K562 (cell line): ENCODE results near the gene JPT1. TPM values are rescaled to one million over a fixed set of nuclear protein-coding genes. Genes with fewer than 3 reads are reported as not detected.
A peak's percentile ranks its signal among the peaks of the same experiment; 100 is the strongest.

Experiments
- NFE2L1 ChIP-seq: fragments of 450-650 bp; IDR thresholded peaks from 2 replicates; pipeline ENCODE4 v1.6.1; 2016; ENCODE audit warnings: missing genetic modification characterization, low read depth, mild to moderate bottlenecking, missing compliant biosample characterization, moderate library complexity, borderline replicate concordance
- NKRF ChIP-seq: fragments of 450-650 bp; IDR thresholded peaks from 2 replicates; pipeline ENCODE4 v1.6.1; 2016; ENCODE audit warnings: borderline replicate concordance
- RBM15 ChIP-seq: fragments of 200-400 bp; formaldehyde crosslinking; IDR thresholded peaks from 2 replicates; pipeline ENCODE4 v1.6.1; 2018; ENCODE audit warnings: mild to moderate bottlenecking, low read length, moderate library complexity; ENCODE audit not compliant: insufficient read depth
- SMAD2 ChIP-seq: fragments of 150-350 bp; IDR thresholded peaks from 2 replicates; pipeline ENCODE4 v1.6.1; 2014; ENCODE audit warnings: low read depth, mild to moderate bottlenecking, low read length
- SREBF2 ChIP-seq: sonication (generic); formaldehyde crosslinking; IDR thresholded peaks from 2 replicates; pipeline ENCODE4 v1.4.0; 2020; ENCODE audit warnings: mild to moderate bottlenecking, missing genetic modification reagents
- THRB ChIP-seq: fragments of 450-650 bp; formaldehyde crosslinking; conservative IDR thresholded peaks from 2 replicates; pipeline ENCODE4 v1.4.0; 2022; ENCODE audit warnings: mild to moderate bottlenecking, missing genetic modification characterization
- ZFPM2 ChIP-seq: fragments of 250-450 bp; sonication (Bioruptor Pico); IDR thresholded peaks from 2 replicates; pipeline ENCODE4 v1.5.1; 2022; ENCODE audit warnings: mild to moderate bottlenecking
- ZNF140 ChIP-seq: fragments of 250-450 bp; sonication (Bioruptor Pico); IDR thresholded peaks from 2 replicates; pipeline ENCODE4 v1.8.0; 2021; ENCODE audit warnings: moderate library complexity, mild to moderate bottlenecking, inconsistent platforms
- ZNF146 ChIP-seq: IDR thresholded peaks from one replicate; pipeline ENCODE4 v1.6.1; 2018; ENCODE audit warnings: missing compliant biosample characterization; ENCODE audit not compliant: unreplicated experiment
- ZNF3 ChIP-seq: fragments of 250-450 bp; sonication (Bioruptor Pico); IDR thresholded peaks from 2 replicates; pipeline ENCODE4 v1.5.0; 2021; ENCODE audit warnings: mild to moderate bottlenecking, moderate library complexity
- ZNF324 ChIP-seq: fragments of 250-450 bp; sonication (Bioruptor Pico); IDR thresholded peaks from 2 replicates; pipeline ENCODE4 v1.4.0; 2020; ENCODE audit warnings: mild to moderate bottlenecking
- ZNF395 ChIP-seq: fragments of 200-800 bp; sonication (Bioruptor generic); IDR thresholded peaks from 2 replicates; pipeline ENCODE4 v1.6.1; 2017; ENCODE audit warnings: missing genetic modification characterization, missing compliant biosample characterization
- ZNF695 ChIP-seq: fragments of 450-650 bp; formaldehyde crosslinking; IDR thresholded peaks from 2 replicates; pipeline ENCODE4 v1.4.0; 2020; ENCODE audit warnings: mild to moderate bottlenecking, moderate library complexity
- ZNF830 ChIP-seq: fragments of 250-450 bp; sonication (Bioruptor Pico); IDR thresholded peaks from 2 replicates; pipeline ENCODE4 v1.5.0; 2021; ENCODE audit warnings: mild to moderate bottlenecking
- polyA plus RNA-seq, 8 experiments: library from polyadenylated mRNA; depleted of rRNA in 4 of 8; stranded (reverse) in 5 of 8; unstranded in 3 of 8; fragments of >200 nt; fragmentation: Nextera tagmentation in 2 of 8; fragmentation: Illumina TruSeq in 1 of 8; extraction: Ambion mirVana in 2 of 8; extraction: Trizol in 1 of 8; gene quantifications; 2 replicates each; pipeline versions ENCODE4 v1.2.1 to v1.2.3, GENCODE V29; 2011 to 2014; ENCODE audit warnings: inconsistent platforms in 1 of 8, missing spikeins in 1 of 8
- total RNA-seq, 7 experiments: library from RNA; depleted of rRNA in 6 of 7; stranded (reverse); fragments of >200 nt in 6 of 7; fragmentation: Illumina TruSeq in 2 of 7; extraction: Trizol in 2 of 7; gene quantifications; 2 replicates each; pipeline versions ENCODE4 v1.2.1 to v1.2.3, GENCODE V29; 2011 to 2021; ENCODE audit warnings: low replicate concordance in 1 of 7
- TF ChIP-seq, protein P1 (sequence below): sonication (generic); formaldehyde crosslinking; IDR thresholded peaks from 2 replicates; pipeline ENCODE4 v1.8.0; 2023; ENCODE audit warnings: missing genetic modification reagents, mild to moderate bottlenecking, borderline replicate concordance
- TF ChIP-seq, protein P2 (sequence below): fragments of 450-650 bp; formaldehyde crosslinking; IDR thresholded peaks from 2 replicates; pipeline ENCODE4 v1.4.0; 2020; ENCODE audit warnings: mild to moderate bottlenecking, moderate library complexity

JPT1 gene
- total and polyA plus RNA-seq, 9 of the 15 experiments (the other 6 are each of a cell fraction or from before 2014, with no cell fraction given) = 56.7 to 292 (median 144) TPM

DNA sequence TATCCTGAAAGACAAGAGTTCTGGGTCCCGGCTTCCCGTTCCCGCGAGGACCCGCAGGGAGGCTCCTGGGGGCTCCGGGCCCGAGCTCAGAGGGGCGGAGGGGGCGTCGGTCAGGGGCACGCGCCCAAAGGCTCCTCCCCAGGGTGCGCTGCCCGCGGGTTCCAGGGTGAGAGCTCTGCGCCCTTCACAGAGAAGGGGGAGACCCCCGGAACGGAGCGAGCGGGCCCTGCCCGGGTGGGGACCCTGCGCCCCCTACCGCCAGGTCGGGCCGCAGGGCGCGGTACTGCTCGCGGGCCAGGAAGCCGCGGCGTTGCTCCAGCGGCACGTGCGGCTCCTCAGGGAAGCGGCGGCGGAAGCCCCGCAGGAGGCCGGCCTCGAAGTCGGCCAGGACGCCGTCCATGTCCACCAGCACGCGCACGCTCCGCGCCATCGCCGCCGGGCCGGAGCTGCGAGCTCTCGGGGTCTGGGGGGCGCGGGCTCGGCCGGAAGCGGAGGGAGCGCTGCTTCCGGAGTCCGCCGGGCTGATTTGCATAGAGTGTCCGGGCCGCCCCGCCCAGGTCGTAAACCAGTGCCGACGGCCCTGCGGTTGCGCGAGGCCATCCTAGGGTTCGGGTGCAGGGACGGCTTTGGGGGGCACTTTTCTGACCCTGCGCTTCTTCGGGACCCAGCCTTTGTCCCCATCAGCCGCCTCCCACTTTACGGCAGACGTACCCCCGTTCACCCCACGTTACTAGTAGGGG, 22.9 kb downstream of the JPT1 start, which contains the start of gene NT5C (continued):
- TF ChIP-seq ZNF324 (CRISPR knock-in tag) (no peak), ZNF146 (no peak), SMAD2 (no peak), ZFPM2 (no peak), RBM15 (no peak), ZNF3 (CRISPR knock-in tag) (no peak), NKRF (0 out of 2 replicates have a peak, but pooled peaks have one; percentile 41), ZNF395 (CRISPR knock-in tag) (no peak), THRB (CRISPR knock-in tag) (no peak), ZNF830 (CRISPR knock-in tag) (0 out of 2 replicates have a peak, but pooled peaks have one; percentile 41), ZNF140 (CRISPR knock-in tag) (no peak), NFE2L1 (tag) (no peak), ZNF695 (CRISPR knock-in tag) (no peak), SREBF2 (CRISPR knock-in tag) (no peak)
- TF ChIP-seq, protein P1, sequence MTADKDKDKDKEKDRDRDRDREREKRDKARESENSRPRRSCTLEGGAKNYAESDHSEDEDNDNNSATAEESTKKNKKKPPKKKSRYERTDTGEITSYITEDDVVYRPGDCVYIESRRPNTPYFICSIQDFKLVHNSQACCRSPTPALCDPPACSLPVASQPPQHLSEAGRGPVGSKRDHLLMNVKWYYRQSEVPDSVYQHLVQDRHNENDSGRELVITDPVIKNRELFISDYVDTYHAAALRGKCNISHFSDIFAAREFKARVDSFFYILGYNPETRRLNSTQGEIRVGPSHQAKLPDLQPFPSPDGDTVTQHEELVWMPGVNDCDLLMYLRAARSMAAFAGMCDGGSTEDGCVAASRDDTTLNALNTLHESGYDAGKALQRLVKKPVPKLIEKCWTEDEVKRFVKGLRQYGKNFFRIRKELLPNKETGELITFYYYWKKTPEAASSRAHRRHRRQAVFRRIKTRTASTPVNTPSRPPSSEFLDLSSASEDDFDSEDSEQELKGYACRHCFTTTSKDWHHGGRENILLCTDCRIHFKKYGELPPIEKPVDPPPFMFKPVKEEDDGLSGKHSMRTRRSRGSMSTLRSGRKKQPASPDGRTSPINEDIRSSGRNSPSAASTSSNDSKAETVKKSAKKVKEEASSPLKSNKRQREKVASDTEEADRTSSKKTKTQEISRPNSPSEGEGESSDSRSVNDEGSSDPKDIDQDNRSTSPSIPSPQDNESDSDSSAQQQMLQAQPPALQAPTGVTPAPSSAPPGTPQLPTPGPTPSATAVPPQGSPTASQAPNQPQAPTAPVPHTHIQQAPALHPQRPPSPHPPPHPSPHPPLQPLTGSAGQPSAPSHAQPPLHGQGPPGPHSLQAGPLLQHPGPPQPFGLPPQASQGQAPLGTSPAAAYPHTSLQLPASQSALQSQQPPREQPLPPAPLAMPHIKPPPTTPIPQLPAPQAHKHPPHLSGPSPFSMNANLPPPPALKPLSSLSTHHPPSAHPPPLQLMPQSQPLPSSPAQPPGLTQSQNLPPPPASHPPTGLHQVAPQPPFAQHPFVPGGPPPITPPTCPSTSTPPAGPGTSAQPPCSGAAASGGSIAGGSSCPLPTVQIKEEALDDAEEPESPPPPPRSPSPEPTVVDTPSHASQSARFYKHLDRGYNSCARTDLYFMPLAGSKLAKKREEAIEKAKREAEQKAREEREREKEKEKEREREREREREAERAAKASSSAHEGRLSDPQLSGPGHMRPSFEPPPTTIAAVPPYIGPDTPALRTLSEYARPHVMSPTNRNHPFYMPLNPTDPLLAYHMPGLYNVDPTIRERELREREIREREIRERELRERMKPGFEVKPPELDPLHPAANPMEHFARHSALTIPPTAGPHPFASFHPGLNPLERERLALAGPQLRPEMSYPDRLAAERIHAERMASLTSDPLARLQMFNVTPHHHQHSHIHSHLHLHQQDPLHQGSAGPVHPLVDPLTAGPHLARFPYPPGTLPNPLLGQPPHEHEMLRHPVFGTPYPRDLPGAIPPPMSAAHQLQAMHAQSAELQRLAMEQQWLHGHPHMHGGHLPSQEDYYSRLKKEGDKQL (CRISPR knock-in tag) = no peak
- TF ChIP-seq, protein P2, sequence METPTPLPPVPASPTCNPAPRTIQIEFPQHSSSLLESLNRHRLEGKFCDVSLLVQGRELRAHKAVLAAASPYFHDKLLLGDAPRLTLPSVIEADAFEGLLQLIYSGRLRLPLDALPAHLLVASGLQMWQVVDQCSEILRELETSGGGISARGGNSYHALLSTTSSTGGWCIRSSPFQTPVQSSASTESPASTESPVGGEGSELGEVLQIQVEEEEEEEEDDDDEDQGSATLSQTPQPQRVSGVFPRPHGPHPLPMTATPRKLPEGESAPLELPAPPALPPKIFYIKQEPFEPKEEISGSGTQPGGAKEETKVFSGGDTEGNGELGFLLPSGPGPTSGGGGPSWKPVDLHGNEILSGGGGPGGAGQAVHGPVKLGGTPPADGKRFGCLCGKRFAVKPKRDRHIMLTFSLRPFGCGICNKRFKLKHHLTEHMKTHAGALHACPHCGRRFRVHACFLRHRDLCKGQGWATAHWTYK (CRISPR knock-in tag) = peak; percentile 95
